Tibial nerve (tissue), 3 donors: ENCODE measurements around the gene SLC12A2.

Source experiments
- CTCF ChIP-seq, 5 experiments: fragments of 200-600 bp in 3 of 5; fragments of 450-650 bp in 2 of 5; sonication (generic) in 3 of 5; IDR thresholded peaks; one replicate each; pipeline ENCODE4 v1.5.1; 2016 to 2019; ENCODE audit warnings: antibody characterized with exemption in 5 of 5, mild to moderate bottlenecking in 3 of 5, moderate library complexity in 2 of 5
- POLR2A ChIP-seq, 2 donors: fragments of 450-650 bp; IDR thresholded peaks; one replicate each; pipeline ENCODE4 v1.6.1; 2017; ENCODE audit warnings: antibody characterized with exemption in 2 of 2, mild to moderate bottlenecking in 2 of 2, moderate library complexity in 2 of 2

- TF ChIP-seq CTCF (IDR thresholded peaks at IDR 0.05) (no peak), POLR2A (IDR thresholded peaks at IDR 0.05) (no peak)
Measured at GRCh38 chr5:128091579-128091978, 8.0 kb downstream of the SLC12A2 start.
